Dermis blood vessel endothelial cell (primary cell): ENCODE results near the gene MAN1A1. TPM values are rescaled to one million over a fixed set of nuclear protein-coding genes. Genes with fewer than 3 reads are reported as not detected.
A peak's percentile ranks its signal among the peaks of the same experiment; 100 is the strongest.
"Not testable (repeated sequence)": the region's sequence is repeated elsewhere in the genome, so short reads cannot be mapped to it uniquely, and the experiment has no call there.

Source experiments
- DNase-seq: peaks from one replicate; pipeline ENCODE4 v3.0.0; 2010
- total RNA-seq: library from RNA; depleted of rRNA; stranded (reverse); fragments of >200 nt; gene quantifications from 2 replicates; pipeline ENCODE4 v1.2.3, GENCODE V29; 2014

MAN1A1 gene
- total RNA-seq, 1 donor from 2014 or later, result 202 TPM

DNA sequence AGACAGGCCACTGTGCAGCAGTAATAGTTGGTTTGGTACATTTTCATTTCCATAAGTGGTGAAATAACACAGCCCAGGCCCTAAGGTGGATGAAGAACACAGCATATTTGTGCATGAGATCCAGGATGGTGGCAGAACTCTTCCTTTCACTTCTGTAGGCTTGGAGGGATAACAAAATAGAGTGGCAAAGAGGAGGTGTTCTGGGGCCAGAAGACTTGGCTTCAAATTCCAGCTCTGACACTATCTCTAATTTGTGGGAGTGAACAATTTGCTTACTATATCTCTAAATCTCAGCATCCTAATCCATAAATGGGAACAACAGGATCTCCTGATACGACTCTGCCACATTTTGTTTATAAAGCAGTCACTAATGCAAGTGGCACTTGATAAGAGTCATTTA lies 159.4 kb downstream of the MAN1A1 start:
- no peak for DNase-seq

DNA sequence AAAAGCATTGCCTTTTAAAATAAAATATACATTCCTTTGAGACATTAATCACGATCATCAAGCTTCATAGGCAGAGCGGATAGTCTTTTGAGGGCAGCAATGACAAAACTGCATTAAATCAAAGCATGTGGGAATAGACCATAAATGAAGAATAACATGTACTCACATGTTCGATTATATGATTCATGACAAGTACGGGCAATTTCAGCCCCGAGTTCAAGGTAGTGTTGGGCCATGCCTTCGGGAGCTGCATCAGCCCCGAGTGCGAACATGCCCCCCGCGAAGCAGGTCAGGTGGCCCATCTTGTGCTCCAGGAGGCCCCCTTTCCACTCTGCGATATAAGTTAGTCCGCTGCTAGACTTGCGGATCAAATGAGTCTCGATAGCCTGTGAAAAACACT lies 160.1 kb downstream of the MAN1A1 start:
- no peak for DNase-seq

DNA sequence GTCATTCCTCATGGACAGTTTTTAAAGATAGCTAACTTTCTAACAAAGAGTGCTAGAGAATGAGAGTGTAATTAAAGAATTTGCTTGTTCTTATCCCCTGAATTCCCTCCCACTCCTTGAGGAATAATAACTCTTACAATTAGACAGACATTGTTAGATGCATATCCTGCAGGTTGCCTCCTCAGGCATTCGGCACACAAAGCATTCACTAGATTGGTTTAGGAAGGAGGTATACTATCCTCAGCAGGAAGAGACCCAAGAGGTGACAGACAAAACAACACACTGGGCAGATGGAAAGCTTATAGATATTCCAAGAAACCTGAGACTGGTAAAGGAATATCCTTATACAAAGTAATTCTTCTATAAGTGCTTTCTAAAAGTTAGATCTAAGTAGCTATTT lies 162.0 kb downstream of the MAN1A1 start:
- DNase-seq, result peak; percentile 32

DNA sequence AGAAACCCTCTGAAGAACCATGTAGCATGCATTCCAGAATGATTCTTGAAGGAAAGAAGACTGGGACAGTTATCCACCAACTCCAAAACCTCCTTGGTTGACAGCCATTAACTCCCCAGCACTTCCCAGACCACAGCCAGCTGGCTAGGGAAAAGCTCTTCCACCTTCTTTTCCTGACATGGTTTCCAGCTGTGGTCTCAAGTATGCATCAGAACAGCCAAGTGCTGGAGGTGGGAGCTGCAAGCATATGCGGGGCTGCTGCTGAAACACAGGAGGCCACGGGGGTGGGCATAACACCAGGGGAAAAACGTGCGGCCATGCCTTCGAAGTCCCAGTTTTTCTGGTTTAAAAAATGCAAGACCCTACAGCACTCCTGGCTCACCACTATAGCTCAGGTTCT lies 163.1 kb downstream of the MAN1A1 start:
- DNase-seq, result no peak

DNA sequence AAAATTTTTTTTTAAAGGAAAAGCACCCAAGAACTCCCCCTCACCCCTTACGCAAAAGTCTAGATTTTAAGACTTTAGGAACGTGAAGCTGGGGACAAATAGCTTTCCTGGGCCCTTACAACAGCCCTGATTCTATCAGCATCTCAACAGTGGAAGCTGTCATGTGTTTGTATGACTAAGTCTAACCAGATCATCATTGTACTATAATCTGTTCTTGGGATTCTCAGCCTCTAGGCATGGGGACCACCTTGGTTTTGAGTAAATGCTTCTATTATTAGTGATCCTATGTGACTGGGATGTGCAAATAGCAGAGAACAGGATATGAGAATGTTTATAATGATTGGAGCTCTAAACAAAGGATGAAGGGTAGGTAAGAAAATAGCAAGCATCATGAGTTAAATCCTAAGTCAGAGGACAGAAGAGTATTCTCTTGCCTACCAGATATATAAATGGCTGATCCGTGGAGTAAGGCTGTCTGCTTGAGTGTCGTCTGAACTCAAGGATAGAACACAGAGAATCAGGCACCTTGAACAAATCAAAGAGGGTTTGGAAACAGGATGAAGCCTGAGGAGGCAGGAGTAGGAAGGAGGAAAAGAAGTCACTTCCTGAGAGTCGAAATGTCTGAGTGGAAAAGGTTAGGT lies 165.4 kb downstream of the MAN1A1 start:
- DNase-seq, result no peak

DNA sequence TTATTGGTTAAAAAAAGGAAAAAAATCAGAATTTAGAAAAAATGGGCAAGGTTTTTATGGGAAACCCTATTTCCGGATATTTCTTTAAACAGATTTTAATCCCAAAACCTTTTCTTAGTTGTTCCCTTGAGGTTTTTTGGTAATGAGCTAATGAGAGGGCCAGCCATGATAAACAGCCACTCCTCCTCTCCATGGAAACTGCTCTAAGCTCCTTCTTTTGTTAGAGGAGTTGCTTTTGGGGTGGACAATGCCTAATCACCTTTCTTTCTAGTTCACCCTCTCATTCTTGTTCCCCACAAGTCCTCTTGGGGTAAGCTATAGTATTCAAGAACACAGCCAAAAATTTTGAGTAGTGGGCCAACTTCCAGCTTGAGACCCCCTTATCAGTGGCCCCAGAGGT lies 166.1 kb downstream of the MAN1A1 start:
- no peak for DNase-seq

DNA sequence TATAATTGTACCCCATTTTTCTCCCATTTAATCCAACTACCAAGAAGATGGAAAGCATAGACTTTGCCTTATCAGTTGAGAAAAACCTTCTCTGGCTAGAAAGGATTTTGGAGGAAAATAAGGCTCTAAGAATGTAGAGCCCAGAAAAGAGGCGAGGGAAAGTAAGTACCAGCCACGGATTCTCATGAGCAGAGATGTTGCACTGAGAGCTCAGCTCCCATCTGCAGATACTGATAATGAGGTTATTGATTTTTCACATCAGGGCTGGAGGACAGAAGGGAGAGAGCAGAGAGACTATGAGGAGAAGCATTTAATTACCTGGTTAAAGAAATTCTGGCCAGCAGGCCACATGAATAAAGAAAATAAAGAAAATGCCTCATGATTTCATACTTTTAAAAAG lies 166.7 kb downstream of the MAN1A1 start:
- no peak for DNase-seq

DNA sequence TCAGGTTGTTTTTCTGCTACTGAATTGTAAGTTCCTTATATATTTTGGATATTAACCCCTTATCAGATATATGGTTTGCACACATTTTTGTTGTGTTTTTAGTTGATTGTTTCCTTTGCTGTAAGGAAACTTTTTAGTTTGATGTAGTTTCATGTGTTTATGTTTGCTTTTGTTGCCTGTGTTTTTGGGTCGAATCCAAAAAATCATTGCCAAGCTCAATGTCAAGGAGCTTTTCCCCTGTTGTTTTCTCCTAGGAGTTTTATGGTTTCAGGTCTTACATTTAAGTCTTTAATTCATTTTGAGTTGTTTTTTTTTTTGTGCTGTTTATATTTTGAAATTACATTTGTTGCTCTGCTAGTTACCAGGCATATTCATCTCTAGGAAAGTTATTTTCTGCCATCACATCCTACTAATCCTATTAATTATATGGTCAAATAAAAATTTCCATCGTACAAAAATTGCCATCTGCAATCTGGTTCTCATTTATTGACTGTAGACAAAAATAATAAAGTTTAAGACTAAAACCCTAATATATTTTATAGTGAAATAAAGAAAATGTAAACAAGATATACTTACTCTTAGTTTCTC lies 167.3 kb downstream of the MAN1A1 start:
- DNase-seq, result no peak

DNA sequence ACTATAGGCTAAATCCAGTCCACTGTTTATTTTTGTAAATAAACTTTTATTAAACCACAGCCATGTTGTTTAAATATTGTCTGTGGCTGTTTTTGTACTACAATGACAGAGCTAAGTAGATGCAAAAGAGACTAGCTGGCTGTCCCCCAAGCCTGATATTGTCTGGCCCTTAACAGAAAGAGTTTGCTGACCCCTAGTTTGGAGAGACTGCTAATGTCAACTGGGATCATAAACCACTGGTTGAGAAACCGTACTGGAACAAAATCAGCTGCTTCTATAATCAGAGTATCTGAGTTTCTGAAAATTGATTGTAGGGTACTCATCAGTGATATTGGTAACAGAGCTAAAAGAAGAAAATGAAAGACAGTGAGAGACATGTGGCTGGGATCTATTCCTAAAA lies 168.5 kb downstream of the MAN1A1 start:
- no peak for DNase-seq

DNA sequence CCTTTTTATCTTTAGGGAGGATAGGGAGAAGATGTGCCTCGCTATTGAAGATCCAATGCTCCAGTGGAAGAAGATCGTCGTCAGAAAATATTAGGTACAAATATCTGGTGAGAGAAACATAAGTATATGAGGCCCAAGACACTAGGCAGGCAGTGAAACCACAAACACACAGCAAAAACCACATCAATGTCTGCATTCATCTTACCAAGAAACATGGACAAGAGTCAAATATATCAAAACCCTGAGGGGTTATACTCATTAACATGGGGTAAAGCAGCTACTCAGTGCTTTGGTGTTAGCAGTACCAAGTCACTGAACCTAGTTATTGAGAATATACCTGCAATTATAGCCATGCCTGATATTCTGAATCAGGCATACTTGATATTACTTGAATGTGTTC lies 169.7 kb downstream of the MAN1A1 start:
- no peak for DNase-seq

DNA sequence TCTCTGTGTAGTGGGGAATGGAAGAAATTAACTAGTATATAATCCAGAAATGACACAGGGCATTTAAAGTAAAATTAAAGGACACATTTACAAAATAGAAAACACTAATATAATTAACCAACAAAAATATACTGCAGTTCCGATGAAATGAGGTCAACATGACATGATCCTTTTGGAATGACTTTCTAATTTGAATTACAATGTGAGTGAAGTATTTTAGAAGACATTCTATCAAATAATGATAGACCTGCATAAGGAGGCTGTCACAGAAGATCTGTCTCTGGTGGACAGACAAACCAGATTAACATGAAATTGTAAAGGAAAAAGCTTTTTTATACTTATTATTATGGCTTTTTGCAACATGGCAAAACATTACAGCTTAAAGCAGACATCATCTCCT lies 170.5 kb downstream of the MAN1A1 start:
- DNase-seq, result no peak

DNA sequence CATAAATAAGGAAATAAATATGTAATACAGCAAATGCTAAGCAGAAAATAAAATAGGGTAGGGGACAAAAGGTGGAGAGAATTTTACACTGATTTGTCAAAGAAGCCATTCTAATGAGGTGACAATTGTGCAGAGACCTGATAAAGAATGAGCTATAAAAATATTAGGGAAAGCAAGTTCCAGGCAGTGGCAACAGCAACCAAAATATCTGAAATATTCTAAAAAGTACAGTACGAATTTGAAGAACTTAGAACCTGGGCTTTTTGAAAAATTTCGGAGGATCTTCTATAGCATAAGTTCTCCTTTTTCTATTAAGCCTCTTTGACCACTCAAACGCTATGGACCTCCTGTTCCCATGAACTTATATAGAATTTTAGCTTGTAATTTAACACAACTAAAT lies 173.1 kb downstream of the MAN1A1 start:
- no peak for DNase-seq

DNA sequence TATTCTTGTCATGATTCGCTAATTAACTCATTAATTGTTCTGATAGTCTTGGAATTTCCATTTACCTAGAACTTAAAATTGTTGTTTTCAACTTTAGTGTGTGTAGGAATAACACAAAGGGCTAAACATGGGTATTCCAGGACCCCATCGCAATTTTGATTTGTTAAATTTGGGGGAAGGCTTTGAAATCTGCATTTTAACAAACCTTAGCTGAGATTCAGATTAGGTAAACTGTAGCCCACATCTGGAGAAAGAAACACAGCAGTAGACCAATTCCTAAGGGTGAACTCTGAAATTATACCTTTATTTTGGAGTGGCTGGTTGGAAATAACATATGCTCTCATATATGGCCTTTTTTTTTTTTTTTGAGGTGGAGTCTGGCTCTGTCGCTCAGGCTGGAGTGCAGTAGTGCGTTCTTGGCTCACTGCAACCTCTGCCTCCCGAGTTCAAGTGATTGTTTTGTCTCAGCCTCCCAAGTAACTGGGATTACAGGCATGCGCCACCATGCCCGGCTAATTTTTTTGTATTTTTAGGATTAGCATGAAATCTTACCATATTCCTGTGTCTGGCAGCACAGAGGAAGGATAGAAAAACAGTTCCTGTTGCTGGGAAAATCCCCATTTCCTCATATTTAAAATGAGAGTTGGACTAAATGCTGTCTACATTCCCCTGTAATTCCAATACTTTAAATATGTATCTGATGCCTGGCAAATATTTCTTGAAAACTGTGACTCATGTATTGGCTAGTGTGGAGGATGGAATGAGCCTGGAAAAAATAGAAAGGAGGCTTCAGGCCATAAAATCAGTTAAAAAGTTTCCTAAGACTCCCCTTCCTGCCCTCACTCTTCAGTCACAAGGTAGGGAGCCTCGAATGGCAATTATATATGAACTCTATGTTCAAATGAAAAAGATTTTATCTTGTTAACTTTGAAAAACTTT lies 174.4 kb downstream of the MAN1A1 start:
- DNase-seq, result no peak

DNA sequence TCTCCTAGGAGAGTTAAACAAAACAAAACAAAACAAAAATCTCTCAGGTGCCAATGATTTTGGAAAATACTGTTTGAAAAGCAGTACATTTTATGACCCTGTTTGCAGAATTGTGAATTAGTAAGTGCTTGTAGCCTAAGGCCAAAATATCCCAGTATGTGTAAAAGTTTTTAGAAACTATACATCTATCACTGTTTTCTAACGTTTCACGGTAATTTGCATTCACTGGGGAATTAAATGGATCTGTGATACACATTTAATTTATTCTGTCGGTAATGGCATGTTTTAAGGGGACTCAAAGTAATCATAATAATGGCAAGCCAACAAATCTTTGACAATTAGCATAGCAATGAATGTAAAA lies 175.5 kb downstream of the MAN1A1 start:
- DNase-seq, result no peak

DNA sequence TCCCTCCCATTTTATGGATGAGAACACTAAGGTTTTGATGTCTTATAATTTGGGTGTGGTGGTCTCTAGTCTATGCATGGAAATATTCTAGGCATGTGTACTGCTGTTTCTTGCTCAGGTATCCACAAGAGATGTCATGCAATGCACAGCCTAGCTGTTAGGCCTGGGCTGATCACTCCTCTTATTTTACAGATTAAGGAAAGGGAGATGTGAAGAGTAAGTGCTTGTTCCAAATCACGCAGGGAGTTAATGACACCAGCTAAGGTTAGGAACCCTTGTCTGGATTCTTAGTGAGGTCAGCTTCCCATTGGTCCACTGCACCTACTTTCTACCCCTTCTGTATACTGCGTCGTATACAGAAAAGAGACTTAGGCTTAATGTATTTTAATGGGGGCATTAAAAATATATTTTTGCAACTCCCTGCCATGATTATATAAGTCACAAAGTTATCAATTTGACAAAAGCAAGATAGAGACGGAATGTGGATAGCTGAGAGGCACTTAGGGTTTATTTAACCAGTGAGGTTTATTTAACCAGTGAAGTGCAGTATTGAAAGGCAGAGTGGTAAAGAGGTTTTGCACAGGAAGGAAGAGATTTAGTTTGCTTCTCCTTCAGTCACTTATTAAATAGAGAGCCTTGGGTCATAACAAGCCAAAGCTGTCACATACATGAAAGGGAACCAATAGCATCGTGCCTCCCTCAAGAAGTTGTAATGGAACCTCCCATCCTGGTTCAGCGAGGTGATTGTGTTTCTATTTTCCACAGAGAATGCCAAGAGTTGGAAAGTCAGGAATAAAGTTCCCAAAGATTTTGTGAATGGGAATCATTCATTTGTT lies 176.1 kb downstream of the MAN1A1 start:
- DNase-seq, result no peak

DNA sequence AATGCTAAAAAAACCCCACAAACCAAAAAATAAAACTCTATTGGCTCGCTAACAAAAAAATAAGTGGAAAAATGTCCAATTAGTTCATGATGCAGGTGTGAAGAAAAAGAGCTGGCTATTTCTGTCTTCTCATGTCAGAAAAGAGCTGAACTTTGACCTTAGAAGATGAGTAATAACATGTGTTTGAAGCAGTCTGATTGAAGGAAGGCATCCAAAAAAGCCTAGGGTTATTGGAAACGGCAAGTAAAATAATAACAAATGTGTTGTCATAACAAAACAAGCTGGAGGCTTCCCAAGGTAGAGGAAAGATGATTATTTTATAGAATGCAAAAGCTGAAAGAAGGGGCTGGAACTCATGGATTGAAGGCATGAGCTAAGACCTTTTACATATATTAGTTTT lies 176.7 kb downstream of the MAN1A1 start:
- no peak for DNase-seq

DNA sequence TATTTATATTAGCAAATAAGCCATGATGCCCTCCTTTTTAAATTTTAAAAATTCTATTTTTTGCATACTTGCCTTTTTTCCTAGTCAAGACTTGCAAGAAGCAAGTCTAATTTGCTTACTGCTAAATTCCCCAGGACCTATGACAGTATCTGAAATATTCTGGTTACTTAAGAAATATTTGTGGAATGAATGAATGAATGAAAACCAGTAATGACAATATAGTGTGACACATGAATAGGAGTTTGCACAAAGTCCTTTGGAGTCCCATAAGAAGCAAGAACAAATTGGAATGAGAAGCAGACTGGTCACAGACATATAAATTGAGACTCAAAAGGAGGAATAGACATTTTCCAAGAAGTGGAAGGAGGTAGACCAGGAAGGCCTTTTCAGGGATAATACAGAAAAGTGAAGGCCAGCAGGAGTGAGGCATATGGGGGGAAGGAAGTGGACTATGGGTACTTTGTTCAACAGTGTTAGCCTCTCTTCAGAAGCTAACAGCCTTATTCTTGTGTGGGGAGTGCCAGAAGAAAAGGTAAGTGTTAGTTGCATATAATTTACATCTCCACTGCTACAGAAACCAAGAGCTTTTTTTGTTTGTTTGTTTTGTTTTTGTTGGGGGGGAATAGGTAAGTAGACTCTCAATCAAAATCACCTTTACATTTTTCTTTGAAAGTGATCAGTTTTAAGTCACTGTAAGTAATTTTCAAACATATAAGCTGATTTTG lies 177.5 kb downstream of the MAN1A1 start:
- no peak for DNase-seq

DNA sequence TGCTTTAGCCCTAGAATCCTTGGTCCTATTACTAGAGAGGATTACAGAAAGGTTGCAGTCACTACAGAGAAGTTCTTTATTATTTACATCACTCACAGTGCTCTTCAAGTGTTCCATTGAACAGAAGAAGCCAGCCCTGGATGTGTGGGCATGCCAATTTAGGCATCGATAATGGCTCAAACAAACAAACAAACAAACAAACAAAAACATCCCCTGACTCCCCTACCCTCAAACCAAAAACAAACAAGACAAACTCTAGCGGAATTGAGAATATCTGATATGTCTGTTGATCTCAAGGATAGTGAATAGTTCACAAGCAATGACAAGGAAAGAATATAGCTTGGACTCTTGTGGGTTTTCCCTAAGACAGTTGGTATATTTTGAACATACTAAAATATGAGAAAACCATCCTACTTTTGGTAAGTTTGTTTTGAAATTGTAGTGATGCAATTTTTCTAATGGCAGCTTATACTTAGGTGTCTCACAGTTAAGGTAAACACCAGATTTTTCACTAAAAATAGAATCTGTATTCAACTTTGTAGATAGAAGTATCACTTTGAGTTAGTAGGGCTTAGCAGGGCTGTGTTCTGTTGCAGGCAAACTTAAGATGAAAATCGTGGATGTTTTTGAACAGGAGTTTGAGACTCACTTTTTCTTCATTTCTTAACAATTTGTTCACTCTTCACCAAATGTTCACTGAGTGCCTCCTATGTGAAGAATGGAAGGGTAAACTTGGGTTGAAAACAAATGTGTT lies 178.3 kb downstream of the MAN1A1 start:
- DNase-seq, result no peak

DNA sequence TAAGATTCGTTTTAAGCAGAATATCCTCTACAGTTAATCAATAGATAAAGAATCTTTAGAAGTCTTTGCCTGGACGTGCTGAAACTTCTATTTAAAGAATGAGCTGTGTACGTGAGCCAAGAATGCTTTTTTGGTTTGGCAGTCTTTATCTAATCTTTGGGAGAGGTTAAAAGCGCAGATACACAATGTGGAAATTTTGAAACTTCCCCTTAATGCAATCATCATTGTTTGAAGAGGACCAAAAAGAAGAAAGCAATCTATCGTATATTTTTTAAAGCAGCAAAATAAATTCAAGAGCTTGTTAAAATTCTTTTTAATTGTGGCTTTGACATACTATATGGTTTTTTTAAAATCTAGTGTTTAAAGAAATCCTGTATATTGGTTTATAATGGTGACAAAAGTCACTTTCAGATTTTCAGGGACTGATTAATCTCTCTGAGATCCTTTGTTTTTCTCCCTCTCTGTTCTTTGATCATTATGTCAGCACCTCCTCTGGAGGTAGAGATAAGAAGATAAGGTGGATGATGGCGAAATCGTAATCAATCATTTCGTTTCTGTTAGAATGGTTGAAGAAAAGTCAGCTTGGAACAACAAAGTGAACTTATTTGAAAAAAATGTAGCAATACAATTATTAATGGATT lies 179.0 kb downstream of the MAN1A1 start:
- DNase-seq, result no peak

DNA sequence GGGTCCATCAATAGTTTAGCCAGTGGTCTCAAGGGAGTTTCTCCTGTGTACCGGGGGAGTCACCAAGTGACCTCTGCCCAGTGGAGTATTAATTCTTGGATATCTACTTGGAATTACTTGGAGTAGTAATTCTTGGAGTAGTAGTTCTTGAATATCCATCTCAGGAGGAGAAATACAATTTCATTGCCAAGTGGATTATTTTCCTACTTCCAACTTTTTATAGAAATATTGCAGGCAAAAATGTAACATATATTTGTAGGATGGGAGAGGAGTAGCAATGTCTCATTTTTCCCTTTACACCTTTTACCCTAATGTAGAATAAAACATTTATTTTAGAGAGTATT lies 179.5 kb downstream of the MAN1A1 start:
- no peak for DNase-seq

DNA sequence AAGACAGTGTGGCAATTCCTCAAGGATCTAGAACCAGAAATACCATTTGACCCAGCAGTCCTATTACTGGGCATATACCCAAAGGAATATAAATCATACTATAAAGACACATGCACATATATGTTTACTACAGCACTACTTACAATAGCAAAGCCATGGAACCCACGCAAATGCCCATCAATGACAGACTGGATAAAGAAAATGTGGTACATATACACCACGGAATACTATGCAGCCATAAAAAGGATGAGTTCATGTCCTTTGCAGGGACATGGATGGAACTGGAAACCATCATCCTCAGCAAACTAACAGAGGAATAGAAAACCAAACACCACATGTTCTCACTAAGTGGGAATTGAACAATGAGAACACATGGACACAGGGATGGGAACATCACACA lies 180.2 kb downstream of the MAN1A1 start:
- not testable (repeated sequence) for DNase-seq
